Activated CD4-positive, CD25-positive, alpha-beta regulatory T cell (primary cell): ENCODE results near the gene INTS13.
"Not testable (repeated sequence)": the region's sequence is repeated elsewhere in the genome, so short reads cannot be mapped to it uniquely, and the experiment has no call there.

Source experiments
- DNase-seq, 4 experiments: peaks; one replicate each; lab custom pipeline; 2025; lab: John Stamatoyannopoulos, UW

INTS13 gene

DNA sequence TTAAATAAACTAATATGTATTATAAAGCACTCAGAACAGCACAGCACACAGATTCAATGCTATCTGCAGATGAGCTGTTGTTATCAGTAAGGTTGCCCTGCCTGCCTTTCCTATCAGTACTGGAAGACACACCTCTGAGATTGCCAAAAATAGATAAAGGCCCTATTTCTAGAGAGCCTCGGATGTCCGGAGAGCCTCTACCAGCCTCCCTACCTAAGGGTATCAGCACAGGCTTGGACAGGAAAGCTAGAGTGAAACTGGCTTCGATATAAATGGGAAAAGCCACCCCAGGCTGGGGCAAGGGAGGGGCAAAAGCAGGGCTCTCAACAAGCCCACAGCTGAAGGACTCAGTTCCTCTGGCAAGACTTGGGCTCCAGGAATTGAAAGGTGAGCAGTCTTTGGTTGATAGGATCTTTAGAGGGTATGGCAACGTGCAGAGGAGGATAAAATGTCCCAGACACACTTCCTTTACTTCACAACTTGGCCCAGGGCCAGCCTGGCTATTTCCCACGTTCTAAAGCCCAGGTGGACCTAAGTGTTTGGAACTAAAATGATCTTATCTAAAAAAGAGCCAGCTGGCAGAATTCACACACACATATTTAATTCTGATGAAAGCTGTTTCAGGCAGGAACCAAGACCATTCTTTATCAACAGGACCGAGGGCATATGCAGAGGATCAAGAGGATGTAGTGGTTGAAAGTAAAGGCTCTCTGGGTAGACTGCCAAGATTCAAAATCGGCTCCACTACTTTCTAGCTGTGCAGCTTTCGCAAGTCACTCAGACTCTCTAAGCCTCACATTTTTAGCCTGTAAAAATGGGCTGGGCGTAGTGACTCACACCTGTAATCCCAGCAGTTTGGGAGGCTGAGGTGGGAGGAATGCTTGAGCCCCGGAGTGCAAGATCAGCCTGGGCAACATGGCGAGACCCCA lies 67.0 kb downstream of the INTS13 start:
- no peak for DNase-seq

DNA sequence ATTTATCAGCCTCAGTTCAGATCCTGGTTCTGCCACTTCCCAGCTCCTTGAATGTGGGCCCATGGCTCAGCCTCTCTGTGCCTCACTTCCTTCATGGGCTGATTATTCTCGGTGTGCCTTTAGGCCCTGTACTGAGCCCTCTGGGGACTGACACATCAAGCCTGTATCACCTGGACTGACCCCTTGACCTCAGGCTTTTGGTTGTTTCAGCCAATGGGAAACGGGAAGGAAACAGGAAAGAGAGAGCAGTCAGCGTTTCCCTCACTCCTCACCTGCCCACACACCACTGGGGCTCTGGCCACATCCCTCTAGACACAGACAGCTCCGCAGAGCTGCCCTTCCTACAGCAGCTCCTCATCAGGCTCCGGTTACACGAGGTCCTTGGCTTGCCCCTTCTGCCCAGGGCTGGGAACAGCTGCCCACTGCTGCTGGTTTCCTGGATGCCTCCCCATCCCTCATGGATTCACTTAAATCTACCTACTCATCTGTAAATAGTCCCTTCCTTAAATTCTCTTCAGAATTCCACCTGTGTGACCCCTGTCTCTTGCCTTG lies 67.8 kb downstream of the INTS13 start:
- no peak for DNase-seq

DNA sequence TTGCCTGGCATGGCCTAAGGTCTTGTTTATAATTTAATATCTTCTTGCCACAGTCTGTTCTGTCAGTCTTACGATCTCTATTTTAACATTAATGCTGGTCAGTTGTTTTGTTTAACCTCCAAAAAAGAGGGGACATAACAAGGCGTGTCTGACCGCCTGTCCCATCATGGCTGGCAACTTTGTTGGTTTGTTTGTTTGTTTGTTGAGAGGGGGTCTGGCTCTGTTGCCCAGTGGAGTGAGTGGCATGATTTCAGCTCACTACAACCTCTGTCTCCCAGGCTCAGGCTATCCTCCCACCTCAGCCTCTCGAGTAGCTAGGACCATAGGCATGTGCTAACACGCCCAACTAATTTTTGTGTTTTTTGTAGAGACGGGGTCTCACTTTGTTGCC lies 68.7 kb downstream of the INTS13 start:
- no peak for DNase-seq

DNA sequence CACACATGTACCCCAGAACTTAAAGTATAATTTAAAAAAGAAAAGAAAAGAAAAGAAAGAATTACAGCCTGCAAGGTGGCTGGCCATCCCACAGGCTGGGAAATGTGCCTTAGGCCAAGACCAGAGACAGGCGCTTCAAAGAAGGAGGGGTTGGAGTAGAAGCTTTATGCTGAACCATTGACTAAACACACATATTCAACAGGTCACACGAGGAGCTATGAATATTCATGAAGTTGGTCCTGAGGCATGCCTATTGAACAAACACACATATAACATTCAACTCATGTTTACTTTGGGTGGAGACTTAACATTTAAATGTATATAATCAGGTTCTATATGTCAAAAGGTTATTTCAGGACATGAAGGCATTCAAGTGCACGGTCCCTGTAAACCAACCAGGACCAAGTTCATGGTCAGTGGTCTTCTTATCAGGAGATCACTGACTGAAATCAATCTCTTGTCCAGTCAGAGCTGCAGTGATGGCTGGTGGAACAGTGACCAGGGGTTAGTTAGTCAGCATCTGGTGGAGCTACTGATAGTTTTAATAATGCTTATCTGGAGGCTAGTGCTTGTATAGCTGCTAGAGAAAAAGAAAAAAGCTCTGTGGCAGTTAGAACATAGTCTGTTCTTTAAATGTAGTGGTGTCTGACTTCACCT lies 69.2 kb downstream of the INTS13 start:
- no peak for DNase-seq

DNA sequence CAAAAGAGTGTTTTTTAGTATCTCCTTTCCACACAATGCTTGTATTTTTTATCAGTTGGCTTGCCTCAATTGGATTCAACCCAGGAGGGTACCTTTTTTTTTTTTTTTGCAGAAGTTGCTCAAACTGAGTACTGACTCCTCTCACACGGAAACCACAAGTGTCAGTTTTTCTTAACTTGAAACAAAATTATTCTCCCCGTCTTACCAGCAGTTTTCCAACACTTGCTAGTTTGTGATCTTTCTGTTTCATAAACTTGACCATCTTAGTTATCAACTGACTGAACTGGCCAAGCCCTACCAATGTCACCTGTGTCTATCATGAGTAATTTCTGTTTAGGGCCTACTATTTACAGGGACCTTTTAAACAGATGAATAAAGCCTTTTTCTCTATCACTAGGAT lies 70.7 kb downstream of the INTS13 start:
- DNase-seq, result no peak

DNA sequence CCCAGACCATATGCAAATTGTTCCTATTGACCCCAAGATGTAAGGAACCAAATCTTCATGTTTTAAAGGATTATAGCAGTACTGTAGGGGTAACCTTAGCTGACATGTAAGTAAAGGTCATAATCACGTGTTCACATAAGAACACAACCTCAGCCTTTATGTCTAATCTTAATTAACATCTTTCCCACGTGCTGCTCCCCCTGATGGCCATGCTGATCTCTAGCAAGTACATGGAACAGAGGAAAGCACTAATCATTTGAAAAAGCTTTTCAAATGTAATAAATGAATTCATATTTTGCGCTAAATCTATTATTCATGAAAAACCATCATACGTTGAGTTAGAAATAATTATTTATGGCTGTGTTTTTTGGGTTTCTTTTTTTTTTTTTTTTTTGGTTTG lies 74.3 kb downstream of the INTS13 start:
- no peak for DNase-seq

DNA sequence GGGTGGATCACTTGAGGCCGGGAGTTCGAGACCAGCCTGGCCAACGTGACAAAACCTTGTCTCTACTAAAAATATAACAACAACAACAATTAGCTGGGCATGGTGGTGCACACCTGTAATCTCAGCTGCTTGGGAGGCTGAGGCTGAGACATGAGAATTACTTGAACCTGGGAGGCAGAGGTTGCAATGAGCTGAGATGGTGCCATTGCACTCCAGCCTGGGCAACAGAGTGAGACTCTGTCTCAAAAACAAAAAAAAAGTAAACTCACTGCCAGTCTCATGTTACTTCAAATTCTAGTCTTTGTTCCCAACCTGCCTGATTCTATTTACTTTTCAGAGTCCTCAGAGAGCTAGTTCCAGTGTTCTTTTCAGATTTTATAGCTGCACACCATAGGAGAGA lies 75.0 kb downstream of the INTS13 start:
- DNase-seq, result not testable (repeated sequence)

DNA sequence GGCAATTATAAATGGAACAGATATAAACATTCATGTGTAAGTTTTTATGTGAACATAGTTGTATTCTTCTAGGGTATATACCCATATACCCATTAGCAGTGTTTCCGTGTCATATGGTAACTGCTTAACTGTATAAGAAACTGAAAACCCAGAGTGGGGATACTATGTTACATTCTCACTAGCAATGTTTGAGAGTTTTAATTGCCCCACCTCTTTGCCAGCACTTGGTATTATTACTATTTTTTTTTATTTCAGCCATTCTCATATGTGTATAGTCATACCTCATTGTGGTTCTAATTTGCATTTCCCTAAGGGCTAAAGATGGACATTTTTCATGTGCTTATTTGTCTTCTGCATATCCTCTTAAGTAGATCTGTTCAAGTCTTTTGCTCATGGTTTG lies 76.1 kb downstream of the INTS13 start:
- DNase-seq, result no peak

DNA sequence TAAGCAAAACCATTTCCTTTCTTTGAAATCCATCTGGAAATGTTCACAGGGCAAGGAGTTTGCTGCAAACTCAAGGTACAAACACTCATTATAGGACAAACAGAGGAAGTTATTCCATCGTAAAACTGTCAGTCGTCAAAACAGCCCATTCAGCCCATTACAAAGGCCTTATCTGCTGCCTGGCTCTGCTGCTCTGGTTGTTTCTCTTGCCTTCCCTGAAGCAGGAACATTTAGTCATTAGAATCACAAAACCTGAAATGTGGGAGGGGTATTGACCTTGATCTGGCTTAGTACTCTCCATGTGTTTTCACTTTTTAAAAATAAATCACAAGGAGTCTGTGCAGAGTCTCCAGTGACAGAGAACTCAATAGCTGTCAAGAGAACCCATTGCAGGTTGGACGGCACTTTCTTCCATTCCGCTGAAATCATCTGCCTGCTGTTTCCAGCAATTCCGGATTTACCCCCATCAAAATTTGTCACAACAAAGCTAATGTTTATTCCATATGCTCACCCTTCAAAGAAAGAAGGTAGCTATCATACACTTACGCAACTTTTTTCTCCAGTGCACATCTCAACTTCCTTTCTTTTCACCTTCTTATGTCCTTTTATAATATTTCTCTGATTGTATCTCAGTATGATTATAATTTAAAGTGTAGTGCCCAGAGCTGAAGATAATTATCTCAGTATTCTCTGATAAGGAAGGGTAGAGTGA lies 80.2 kb downstream of the INTS13 start:
- DNase-seq, result no peak

DNA sequence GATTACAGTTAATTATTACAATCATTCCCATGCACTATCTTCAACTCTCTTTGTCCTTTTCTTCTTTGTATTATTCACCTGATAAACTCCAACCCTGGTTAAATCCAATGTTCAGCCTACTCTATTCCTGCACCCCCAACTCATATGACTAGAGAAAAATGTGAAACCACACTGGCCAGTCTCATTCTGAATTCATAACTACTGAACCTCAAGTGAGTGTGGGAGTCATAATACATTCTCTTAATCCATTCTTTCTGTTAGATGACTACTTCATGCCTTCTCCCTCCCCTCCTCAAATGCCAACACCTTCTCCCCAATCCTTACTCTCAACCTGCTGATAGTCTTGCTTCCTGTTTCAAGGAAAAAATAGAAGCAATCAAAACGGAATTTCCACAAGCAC lies 82.4 kb downstream of the INTS13 start:
- DNase-seq, result no peak
